HCT116 (cell line): ENCODE data around the gene CLC.

Experiments used
- CEBPB ChIP-seq: IDR thresholded peaks from 2 replicates; pipeline ENCODE4 v1.6.1; 2012; ENCODE audit warnings: low read depth
- ELF1 ChIP-seq: IDR thresholded peaks from 2 replicates; pipeline ENCODE4 v1.6.1; 2012; ENCODE audit warnings: low read depth, borderline replicate concordance
- POLR2A ChIP-seq: IDR thresholded peaks from 2 replicates; pipeline ENCODE4 v1.7.0; 2011; ENCODE audit warnings: borderline replicate concordance; ENCODE audit not compliant: insufficient read depth, insufficient read length; ENCODE audit errors: extremely low read depth
- POLR2AphosphoS5 ChIP-seq: IDR thresholded peaks from 2 replicates; pipeline ENCODE4 v1.6.1; 2011; ENCODE audit warnings: mild to moderate bottlenecking, low read depth, low read length, moderate library complexity
- SIN3A ChIP-seq: IDR thresholded peaks from 2 replicates; pipeline ENCODE4 v1.6.1; 2012; ENCODE audit warnings: low read depth
- SP1 ChIP-seq: IDR thresholded peaks from 2 replicates; pipeline ENCODE4 v1.6.1; 2012; ENCODE audit warnings: low read depth
- TCF7L2 ChIP-seq: IDR thresholded peaks from 2 replicates; pipeline ENCODE4 v1.7.0; 2011; ENCODE audit warnings: borderline replicate concordance, inconsistent platforms; ENCODE audit not compliant: insufficient read depth, insufficient read length; ENCODE audit errors: extremely low read depth
- ZNF274 ChIP-seq: fragments of 200-500 bp; sonication (Bioruptor generic); IDR thresholded peaks from 2 replicates; pipeline ENCODE4 v1.6.1; 2014; ENCODE audit warnings: mild to moderate bottlenecking, low read depth, low read length, inconsistent platforms
- TF ChIP-seq, protein P1 (sequence below), 3 experiments: fragments of 200-600 bp in 1 of 3; sonication (generic) in 1 of 3; IDR thresholded peaks in 2 of 3; conservative IDR thresholded peaks in 1 of 3; 2 replicates each; pipeline ENCODE4 v1.5.1; 2012 to 2017; ENCODE audit warnings: low read depth in 2 of 3, low read length in 2 of 3, antibody characterized with exemption in 1 of 3, borderline replicate concordance in 1 of 3, control low read depth in 1 of 3, mild to moderate bottlenecking in 1 of 3, mixed read lengths in 1 of 3, mixed run types in 1 of 3, moderate library complexity in 1 of 3; ENCODE audit not compliant: insufficient read depth in 1 of 3
- TF ChIP-seq, protein P2 (sequence below): IDR thresholded peaks from 2 replicates; pipeline ENCODE4 v1.6.1; 2011; ENCODE audit warnings: mild to moderate bottlenecking, low read length, moderate library complexity; ENCODE audit not compliant: insufficient replicate concordance; ENCODE audit errors: extremely low read depth
- TF ChIP-seq, protein P3 (sequence below): IDR thresholded peaks from 2 replicates; pipeline ENCODE4 v1.6.1; 2012; ENCODE audit warnings: low read depth

DNA sequence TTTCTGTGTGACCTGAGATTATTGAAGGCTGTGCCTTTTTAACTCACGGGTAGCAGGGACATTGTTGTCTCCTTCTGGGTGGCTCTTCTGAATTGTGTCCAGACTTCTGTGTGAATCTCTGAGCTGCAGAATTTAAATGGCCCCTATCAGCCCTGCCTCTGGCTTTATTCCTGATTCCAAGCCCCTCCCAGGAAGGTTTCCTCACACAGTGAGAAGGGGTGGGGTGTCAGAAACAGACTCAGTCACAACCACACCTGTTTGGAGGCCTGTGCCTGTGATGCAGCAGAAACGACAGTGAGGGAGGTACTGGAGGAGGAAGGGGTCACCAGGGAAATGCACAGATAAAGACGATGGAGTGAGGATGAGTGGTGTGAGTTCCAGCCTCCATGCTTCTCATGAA lies at the start of gene CLC:
- TF ChIP-seq POLR2AphosphoS5 (no peak), POLR2A (no peak), ELF1 (no peak), SP1 (no peak), CEBPB (no peak), ZNF274 (no peak), SIN3A (no peak), TCF7L2 (no peak)
- TF ChIP-seq, protein P1, sequence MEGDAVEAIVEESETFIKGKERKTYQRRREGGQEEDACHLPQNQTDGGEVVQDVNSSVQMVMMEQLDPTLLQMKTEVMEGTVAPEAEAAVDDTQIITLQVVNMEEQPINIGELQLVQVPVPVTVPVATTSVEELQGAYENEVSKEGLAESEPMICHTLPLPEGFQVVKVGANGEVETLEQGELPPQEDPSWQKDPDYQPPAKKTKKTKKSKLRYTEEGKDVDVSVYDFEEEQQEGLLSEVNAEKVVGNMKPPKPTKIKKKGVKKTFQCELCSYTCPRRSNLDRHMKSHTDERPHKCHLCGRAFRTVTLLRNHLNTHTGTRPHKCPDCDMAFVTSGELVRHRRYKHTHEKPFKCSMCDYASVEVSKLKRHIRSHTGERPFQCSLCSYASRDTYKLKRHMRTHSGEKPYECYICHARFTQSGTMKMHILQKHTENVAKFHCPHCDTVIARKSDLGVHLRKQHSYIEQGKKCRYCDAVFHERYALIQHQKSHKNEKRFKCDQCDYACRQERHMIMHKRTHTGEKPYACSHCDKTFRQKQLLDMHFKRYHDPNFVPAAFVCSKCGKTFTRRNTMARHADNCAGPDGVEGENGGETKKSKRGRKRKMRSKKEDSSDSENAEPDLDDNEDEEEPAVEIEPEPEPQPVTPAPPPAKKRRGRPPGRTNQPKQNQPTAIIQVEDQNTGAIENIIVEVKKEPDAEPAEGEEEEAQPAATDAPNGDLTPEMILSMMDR (IDR thresholded peaks at IDR 0.05 in 2 of 3, conservative IDR thresholded peaks at IDR 0.05 in 1 of 3; ENCODE audit: borderline replicate concordance in 1 of 3, insufficient read depth in 1 of 3, low read depth in 2 of 3, low read length in 2 of 3): no peak
- TF ChIP-seq, protein P2, sequence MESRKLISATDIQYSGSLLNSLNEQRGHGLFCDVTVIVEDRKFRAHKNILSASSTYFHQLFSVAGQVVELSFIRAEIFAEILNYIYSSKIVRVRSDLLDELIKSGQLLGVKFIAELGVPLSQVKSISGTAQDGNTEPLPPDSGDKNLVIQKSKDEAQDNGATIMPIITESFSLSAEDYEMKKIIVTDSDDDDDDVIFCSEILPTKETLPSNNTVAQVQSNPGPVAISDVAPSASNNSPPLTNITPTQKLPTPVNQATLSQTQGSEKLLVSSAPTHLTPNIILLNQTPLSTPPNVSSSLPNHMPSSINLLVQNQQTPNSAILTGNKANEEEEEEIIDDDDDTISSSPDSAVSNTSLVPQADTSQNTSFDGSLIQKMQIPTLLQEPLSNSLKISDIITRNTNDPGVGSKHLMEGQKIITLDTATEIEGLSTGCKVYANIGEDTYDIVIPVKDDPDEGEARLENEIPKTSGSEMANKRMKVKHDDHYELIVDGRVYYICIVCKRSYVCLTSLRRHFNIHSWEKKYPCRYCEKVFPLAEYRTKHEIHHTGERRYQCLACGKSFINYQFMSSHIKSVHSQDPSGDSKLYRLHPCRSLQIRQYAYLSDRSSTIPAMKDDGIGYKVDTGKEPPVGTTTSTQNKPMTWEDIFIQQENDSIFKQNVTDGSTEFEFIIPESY: no peak
- TF ChIP-seq, protein P3, sequence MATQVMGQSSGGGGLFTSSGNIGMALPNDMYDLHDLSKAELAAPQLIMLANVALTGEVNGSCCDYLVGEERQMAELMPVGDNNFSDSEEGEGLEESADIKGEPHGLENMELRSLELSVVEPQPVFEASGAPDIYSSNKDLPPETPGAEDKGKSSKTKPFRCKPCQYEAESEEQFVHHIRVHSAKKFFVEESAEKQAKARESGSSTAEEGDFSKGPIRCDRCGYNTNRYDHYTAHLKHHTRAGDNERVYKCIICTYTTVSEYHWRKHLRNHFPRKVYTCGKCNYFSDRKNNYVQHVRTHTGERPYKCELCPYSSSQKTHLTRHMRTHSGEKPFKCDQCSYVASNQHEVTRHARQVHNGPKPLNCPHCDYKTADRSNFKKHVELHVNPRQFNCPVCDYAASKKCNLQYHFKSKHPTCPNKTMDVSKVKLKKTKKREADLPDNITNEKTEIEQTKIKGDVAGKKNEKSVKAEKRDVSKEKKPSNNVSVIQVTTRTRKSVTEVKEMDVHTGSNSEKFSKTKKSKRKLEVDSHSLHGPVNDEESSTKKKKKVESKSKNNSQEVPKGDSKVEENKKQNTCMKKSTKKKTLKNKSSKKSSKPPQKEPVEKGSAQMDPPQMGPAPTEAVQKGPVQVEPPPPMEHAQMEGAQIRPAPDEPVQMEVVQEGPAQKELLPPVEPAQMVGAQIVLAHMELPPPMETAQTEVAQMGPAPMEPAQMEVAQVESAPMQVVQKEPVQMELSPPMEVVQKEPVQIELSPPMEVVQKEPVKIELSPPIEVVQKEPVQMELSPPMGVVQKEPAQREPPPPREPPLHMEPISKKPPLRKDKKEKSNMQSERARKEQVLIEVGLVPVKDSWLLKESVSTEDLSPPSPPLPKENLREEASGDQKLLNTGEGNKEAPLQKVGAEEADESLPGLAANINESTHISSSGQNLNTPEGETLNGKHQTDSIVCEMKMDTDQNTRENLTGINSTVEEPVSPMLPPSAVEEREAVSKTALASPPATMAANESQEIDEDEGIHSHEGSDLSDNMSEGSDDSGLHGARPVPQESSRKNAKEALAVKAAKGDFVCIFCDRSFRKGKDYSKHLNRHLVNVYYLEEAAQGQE: no peak
